CD4-positive, alpha-beta T cell treated with Interleukin-15 for 1 hour (primary cell): ENCODE data around the gene CLPSL1.

Experiments
- DNase-seq: peaks from one replicate; pipeline ENCODE4 v3.0.0-alpha.2; 2020

The CLPSL1 gene

GRCh38 chr6:35759426-35759825 is 21.4 kb upstream of the CLPSL1 start:
- DNase-seq, result no peak

- DNase-seq, result no peak
Observed at GRCh38 chr6:35765739-35766138, 15.1 kb upstream of the CLPSL1 start.

- no peak for DNase-seq
Observed at GRCh38 chr6:35769211-35769610, 11.6 kb upstream of the CLPSL1 start.

GRCh38 chr6:35771343-35771627 is 9.5 kb upstream of the CLPSL1 start:
- DNase-seq, result no peak

GRCh38 chr6:35774116-35774794 is 6.6 kb upstream of the CLPSL1 start:
- DNase-seq, result no peak

GRCh38 chr6:35775031-35775430 is 5.8 kb upstream of the CLPSL1 start:
- no peak for DNase-seq

GRCh38 chr6:35776364-35777215 is 4.2 kb upstream of the CLPSL1 start, which contains the start of gene CLPSL2:
Gene CLPSL2 (plus strand): TSS chr6:35776598. CDS start chr6:35776619, 21 bp downstream.
- no peak for DNase-seq

- DNase-seq, result no peak
Observed at GRCh38 chr6:35777356-35778102, 3.3 kb upstream of the CLPSL1 start.

- DNase-seq, result no peak
Observed at GRCh38 chr6:35778437-35778836, 2.4 kb upstream of the CLPSL1 start.

- no peak for DNase-seq
Observed at GRCh38 chr6:35781290-35781689, 471 bp downstream of the CLPSL1 start.

- no peak for DNase-seq
Observed at GRCh38 chr6:35782424-35782823, 1.6 kb downstream of the CLPSL1 start.

- DNase-seq, result no peak
Observed at GRCh38 chr6:35784200-35784599, 3.4 kb downstream of the CLPSL1 start.

GRCh38 chr6:35786272-35786671 is 5.5 kb downstream of the CLPSL1 start:
- DNase-seq, result no peak

- no peak for DNase-seq
Observed at GRCh38 chr6:35786810-35787209, 6.0 kb downstream of the CLPSL1 start.

- no peak for DNase-seq
Observed at GRCh38 chr6:35787266-35788218, 6.7 kb downstream of the CLPSL1 start.

GRCh38 chr6:35788423-35788982 is 7.7 kb downstream of the CLPSL1 start:
- no peak for DNase-seq

GRCh38 chr6:35790683-35791082 is 9.9 kb downstream of the CLPSL1 start:
- DNase-seq, result no peak

- DNase-seq, result no peak
Observed at GRCh38 chr6:35794536-35795452, 14.0 kb downstream of the CLPSL1 start.

GRCh38 chr6:35795453-35796071 is 14.7 kb downstream of the CLPSL1 start:
- no peak for DNase-seq

GRCh38 chr6:35796236-35796635 is 15.4 kb downstream of the CLPSL1 start:
- no peak for DNase-seq
